Natural killer cell (primary cell): ENCODE results near the gene URM1. TPM values are rescaled to one million over a fixed set of nuclear protein-coding genes. Genes with fewer than 3 reads are reported as not detected.
A peak's percentile ranks its signal among the peaks of the same experiment; 100 is the strongest.

Experiments used
- ATAC-seq, 3 donors: fragments of 150-1000 bp in 2 of 3; fragments of 200-7000 bp in 1 of 3; cut with Tn5 transposase; 1 replicate in 1 of 3; 2 replicates in 2 of 3; pipeline ENCODE4 v1.10.0; 2021; ENCODE audit warnings: mild to moderate bottlenecking in 2 of 3, moderate library complexity in 2 of 3
- DNase-seq, 2 donors: peaks; one replicate each; pipeline versions ENCODE4 v3.0.0 to v3.0.0-alpha.2; 2013 to 2021; ENCODE audit warnings: mixed read lengths in 1 of 2
- H3K27ac ChIP-seq: one replicate; pipeline ENCODE4 v1.5.1; 2013; ENCODE audit warnings: mild to moderate bottlenecking, low read length
- H3K27me3 ChIP-seq: one replicate; pipeline ENCODE4 v1.6.1; 2013; ENCODE audit warnings: low read length; ENCODE audit not compliant: control insufficient read depth, insufficient read depth
- H3K36me3 ChIP-seq: one replicate; pipeline ENCODE4 v1.6.1; 2013; ENCODE audit warnings: low read length; ENCODE audit not compliant: control insufficient read depth, insufficient read depth
- H3K4me1 ChIP-seq: one replicate; pipeline ENCODE4 v1.6.1; 2013; ENCODE audit warnings: low read length; ENCODE audit not compliant: control insufficient read depth, insufficient read depth
- H3K4me3 ChIP-seq: one replicate; pipeline ENCODE4 v1.5.1; 2013; ENCODE audit warnings: low read length
- H3K9me3 ChIP-seq: one replicate; pipeline ENCODE4 v1.6.1; 2013; ENCODE audit warnings: low read length; ENCODE audit not compliant: control insufficient read depth, insufficient read depth
- H3K27ac Mint-ChIP-seq, 2 donors: one replicate each; pipeline ENCODE4 v1.8.0; 2022; ENCODE audit warnings: mild to moderate bottlenecking in 2 of 2, mixed read lengths in 2 of 2, moderate library complexity in 1 of 2
- H3K27me3 Mint-ChIP-seq, 2 donors: one replicate each; pipeline ENCODE4 v1.8.0; 2022; ENCODE audit warnings: low read depth in 2 of 2, mixed read lengths in 2 of 2
- H3K36me3 Mint-ChIP-seq: one replicate; pipeline ENCODE4 v1.8.0; 2022; ENCODE audit warnings: mixed read lengths
- H3K4me1 Mint-ChIP-seq, 2 donors: one replicate each; pipeline ENCODE4 v1.8.0; 2022; ENCODE audit warnings: mixed read lengths in 2 of 2
- H3K4me3 Mint-ChIP-seq: one replicate; pipeline ENCODE4 v1.8.0; 2022; ENCODE audit warnings: mild to moderate bottlenecking, moderate library complexity, mixed read lengths
- H3K9me3 Mint-ChIP-seq, 2 donors: one replicate each; pipeline ENCODE4 v1.8.0; 2022; ENCODE audit warnings: mixed read lengths in 2 of 2
- CTCF ChIP-seq: fragments of 200-600 bp; IDR thresholded peaks from one replicate; pipeline ENCODE4 v1.8.0; 2022; ENCODE audit warnings: antibody characterized with exemption
- WGBS: methylation state at CpG from one replicate; pipeline ENCODE4 v1.1.7; 2013; ENCODE audit warnings: missing lambda C conversion rate; ENCODE audit not compliant: insufficient coverage; 5-methylcytosine and 5-hydroxymethylcytosine counted together
- intact Hi-C: fragments of 100-400 bp; cut with micrococcal nuclease; formaldehyde crosslinking; loops from one replicate; pipeline ENCODE4 v1.14.2; 2022
- total RNA-seq, 4 donors: library from RNA; stranded (reverse); fragments of 120-200 nt in 1 of 4; gene quantifications; one replicate each; pipeline versions ENCODE4 v1.2.3 to v1.2.4, GENCODE V29; 2013 to 2022

The URM1 gene
- total RNA-seq, 3 donors from 2014 or later (not counting 1 experiment from before 2014, with no cell fraction given): 39.4 to 47.8 (median 46.7) TPM

- Mint-ChIP-seq H3K36me3 (no peaks in the 10 kb centered on the region), H3K9me3 (no peaks in the 10 kb centered on the region), H3K27me3 (peaks cover 0 to 7% of the 10 kb centered on the region in 2 donors), H3K27ac (peak overlapping the region in 1 of 2 donors; percentile 49), H3K4me3 (peak overlapping the region; percentile 80), H3K4me1 (peaks cover 7 to 8% of the 10 kb centered on the region in 2 donors)
- WGBS: 67% methylated on average over 14 of the region's 14 CpGs
- H3K36me3 ChIP-seq: no peaks in the 10 kb centered on the region
- intact Hi-C loops: no loop called here
- peaks cover 18% of the 10 kb centered on the region for H3K4me1 ChIP-seq
- H3K4me3 ChIP-seq: no peak overlapping the region
- no peak overlapping the region for H3K27ac ChIP-seq
- H3K27me3 ChIP-seq: no peaks in the 10 kb centered on the region
- TF ChIP-seq CTCF: no peak
- H3K9me3 ChIP-seq: no peaks in the 10 kb centered on the region
- DNase-seq (no peak), ATAC-seq (no peak)
Measured at GRCh38 chr9:128361296-128361985, 9.7 kb upstream of the URM1 start.

GRCh38 chr9:128361986-128362646 is 9.1 kb upstream of the URM1 start:
- WGBS: 12% methylated on average over 20 of the region's 20 CpGs
- no peaks in the 10 kb centered on the region for H3K36me3 ChIP-seq
- intact Hi-C loops: loop anchor here (1.0 kb wide), 1 partner anchor 50 kb away; no protein-coding TSS in a partner anchor
- H3K4me1 ChIP-seq: peaks cover 18% of the 10 kb centered on the region
- H3K4me3 ChIP-seq: peak overlapping the region; percentile 38
- H3K9me3 Mint-ChIP-seq: no peaks in the 10 kb centered on the region
- H3K9me3 ChIP-seq: no peaks in the 10 kb centered on the region
- DNase-seq (peak; percentile 51 to 81), ATAC-seq (peak; percentile 87 to 98 (median 96))
- H3K4me1 Mint-ChIP-seq: peaks cover 7 to 8% of the 10 kb centered on the region in 2 donors
- H3K4me3 Mint-ChIP-seq: peak overlapping the region; percentile 80
- H3K27ac ChIP-seq: no peak overlapping the region
- H3K27me3 ChIP-seq: no peaks in the 10 kb centered on the region
- H3K27me3 Mint-ChIP-seq: peaks cover 0 to 9% of the 10 kb centered on the region in 2 donors
- peak; percentile 81 for TF ChIP-seq CTCF
- no peaks in the 10 kb centered on the region for H3K36me3 Mint-ChIP-seq
- peak overlapping the region in 1 of 2 donors; percentile 49 for H3K27ac Mint-ChIP-seq

GRCh38 chr9:128362774-128363173 is 8.4 kb upstream of the URM1 start:
- Mint-ChIP-seq H3K4me3 (no peak overlapping the region), H3K4me1 (peaks cover 7 to 8% of the 10 kb centered on the region in 2 donors), H3K27me3 (peaks cover 0 to 9% of the 10 kb centered on the region in 2 donors), H3K27ac (no peak overlapping the region), H3K9me3 (no peaks in the 10 kb centered on the region), H3K36me3 (no peaks in the 10 kb centered on the region)
- no peak overlapping the region for H3K4me3 ChIP-seq
- no peak overlapping the region for H3K27ac ChIP-seq
- intact Hi-C loops: loop anchor here (1.0 kb wide), 1 partner anchor 50 kb away; no protein-coding TSS in a partner anchor
- peaks cover 18% of the 10 kb centered on the region for H3K4me1 ChIP-seq
- TF ChIP-seq CTCF: no peak
- H3K27me3 ChIP-seq: no peaks in the 10 kb centered on the region
- DNase-seq (no peak), ATAC-seq (no peak)
- no peaks in the 10 kb centered on the region for H3K36me3 ChIP-seq
- H3K9me3 ChIP-seq: no peaks in the 10 kb centered on the region
- WGBS: 79% methylated on average over 3 of the region's 3 CpGs
